ENCODE results near the gene NFRKB.

DNA sequence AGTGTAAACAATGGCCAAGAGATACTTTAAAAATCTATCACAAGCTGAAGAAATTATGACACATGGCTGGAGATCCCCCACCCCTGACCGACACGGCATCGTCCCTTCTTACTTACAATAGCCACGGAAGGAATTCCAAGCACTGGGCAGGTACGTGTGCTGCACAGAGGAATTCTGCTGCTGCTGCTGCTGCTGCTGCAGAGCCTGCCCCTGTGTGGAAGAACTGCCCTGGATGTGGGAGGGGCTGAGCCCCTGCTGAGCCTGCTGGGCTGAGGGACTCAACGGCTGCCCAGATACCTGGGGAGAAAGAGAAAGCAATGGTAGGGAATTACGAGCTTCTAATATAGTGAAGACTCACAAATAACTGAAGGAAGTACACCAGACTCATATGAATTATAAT lies 15.0 kb upstream of the NFRKB start:
- TF ChIP-seq, protein P1, sequence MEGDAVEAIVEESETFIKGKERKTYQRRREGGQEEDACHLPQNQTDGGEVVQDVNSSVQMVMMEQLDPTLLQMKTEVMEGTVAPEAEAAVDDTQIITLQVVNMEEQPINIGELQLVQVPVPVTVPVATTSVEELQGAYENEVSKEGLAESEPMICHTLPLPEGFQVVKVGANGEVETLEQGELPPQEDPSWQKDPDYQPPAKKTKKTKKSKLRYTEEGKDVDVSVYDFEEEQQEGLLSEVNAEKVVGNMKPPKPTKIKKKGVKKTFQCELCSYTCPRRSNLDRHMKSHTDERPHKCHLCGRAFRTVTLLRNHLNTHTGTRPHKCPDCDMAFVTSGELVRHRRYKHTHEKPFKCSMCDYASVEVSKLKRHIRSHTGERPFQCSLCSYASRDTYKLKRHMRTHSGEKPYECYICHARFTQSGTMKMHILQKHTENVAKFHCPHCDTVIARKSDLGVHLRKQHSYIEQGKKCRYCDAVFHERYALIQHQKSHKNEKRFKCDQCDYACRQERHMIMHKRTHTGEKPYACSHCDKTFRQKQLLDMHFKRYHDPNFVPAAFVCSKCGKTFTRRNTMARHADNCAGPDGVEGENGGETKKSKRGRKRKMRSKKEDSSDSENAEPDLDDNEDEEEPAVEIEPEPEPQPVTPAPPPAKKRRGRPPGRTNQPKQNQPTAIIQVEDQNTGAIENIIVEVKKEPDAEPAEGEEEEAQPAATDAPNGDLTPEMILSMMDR (conservative IDR thresholded peaks at IDR 0.05; ENCODE audit: low read depth, low read length), result no peak
- TF ChIP-seq EZH2 (IDR thresholded peaks at IDR 0.05; ENCODE audit: low read length, unreplicated experiment) (no peak), EZH2phosphoT487 (IDR thresholded peaks at IDR 0.05; ENCODE audit: borderline replicate concordance, low read length) (no peak)

All from PC-3 (cell line).